H9 (cell line): Measurements from ENCODE around the gene SLCO3A1. TPM values are rescaled to one million over a fixed set of nuclear protein-coding genes. Genes with fewer than 3 reads are reported as not detected.

Source experiments
- DNase-seq: peaks from one replicate; pipeline ENCODE4 v3.0.0-alpha.2; 2017
- H2AFZ ChIP-seq: one replicate; pipeline ENCODE4 v1.6.1; 2013; ENCODE audit warnings: mild to moderate bottlenecking, low read length, control low read depth, moderate library complexity
- H2AK5ac ChIP-seq: 2 replicates; pipeline ENCODE4 v1.6.1; 2013; ENCODE audit warnings: low read length, control low read depth, mixed read lengths; ENCODE audit not compliant: insufficient read length
- H2BK120ac ChIP-seq: one replicate; pipeline ENCODE4 v1.6.1; 2013; ENCODE audit warnings: low read depth, mild to moderate bottlenecking, low read length, control low read depth, inconsistent platforms; ENCODE audit not compliant: poor library complexity, severe bottlenecking
- H2BK12ac ChIP-seq: 2 replicates; pipeline ENCODE4 v1.6.1; 2013; ENCODE audit warnings: low read length, control low read depth, mixed read lengths, low read depth; ENCODE audit not compliant: insufficient read length
- H2BK15ac ChIP-seq: 2 replicates; pipeline ENCODE4 v1.6.1; 2013; ENCODE audit warnings: low read depth, low read length, control low read depth
- H2BK20ac ChIP-seq: one replicate; pipeline ENCODE4 v1.6.1; 2013; ENCODE audit warnings: low read depth, mild to moderate bottlenecking, low read length, control low read depth, inconsistent platforms; ENCODE audit not compliant: poor library complexity, severe bottlenecking
- H2BK5ac ChIP-seq: 2 replicates; pipeline ENCODE4 v1.6.1; 2013; ENCODE audit warnings: low read length, control low read depth, mixed read lengths; ENCODE audit not compliant: insufficient read length
- H3K14ac ChIP-seq: 2 replicates; pipeline ENCODE4 v1.6.1; 2013; ENCODE audit warnings: low read length, control low read depth; ENCODE audit not compliant: insufficient read depth
- H3K18ac ChIP-seq: 2 replicates; pipeline ENCODE4 v1.6.1; 2013; ENCODE audit warnings: low read depth, mild to moderate bottlenecking, mixed read lengths, low read length, control low read depth; ENCODE audit not compliant: insufficient read length
- H3K23ac ChIP-seq: 2 replicates; pipeline ENCODE4 v1.6.1; 2013; ENCODE audit warnings: low read length, control low read depth, mixed read lengths, low read depth; ENCODE audit not compliant: insufficient read length
- H3K23me2 ChIP-seq: 2 replicates; pipeline ENCODE4 v1.6.1; 2013; ENCODE audit warnings: low read depth, mild to moderate bottlenecking, mixed read lengths, low read length, control low read depth; ENCODE audit not compliant: insufficient read length, poor library complexity, severe bottlenecking
- H3K27ac ChIP-seq: 2 replicates; pipeline ENCODE4 v1.5.1; 2013; ENCODE audit warnings: low read length, control low read depth, mixed read lengths, low read depth; ENCODE audit not compliant: insufficient read length
- H3K27me3 ChIP-seq: 2 replicates; pipeline ENCODE4 v1.6.1; 2013; ENCODE audit warnings: low read length, control low read depth, inconsistent platforms; ENCODE audit not compliant: insufficient read depth
- H3K4ac ChIP-seq: 2 replicates; pipeline ENCODE4 v1.6.1; 2013; ENCODE audit warnings: low read depth, mild to moderate bottlenecking, control low read depth, inconsistent platforms, low read length, moderate library complexity
- H3K4me1 ChIP-seq: 2 replicates; pipeline ENCODE4 v1.6.1; 2013; ENCODE audit warnings: low read length, control low read depth, inconsistent platforms; ENCODE audit not compliant: insufficient read depth
- H3K4me2 ChIP-seq: 2 replicates; pipeline ENCODE4 v1.6.1; 2013; ENCODE audit warnings: low read length, control low read depth, mixed read lengths; ENCODE audit not compliant: insufficient read length, insufficient read depth
- H3K56ac ChIP-seq: 2 replicates; pipeline ENCODE4 v1.6.1; 2013; ENCODE audit warnings: low read depth, mild to moderate bottlenecking, mixed read lengths, low read length, control low read depth; ENCODE audit not compliant: insufficient read length
- H3K79me1 ChIP-seq: 2 replicates; pipeline ENCODE4 v1.6.1; 2013; ENCODE audit warnings: low read depth, mild to moderate bottlenecking, moderate library complexity, low read length, control low read depth, inconsistent platforms; ENCODE audit not compliant: insufficient read depth, poor library complexity, severe bottlenecking
- H3K79me2 ChIP-seq: 2 replicates; pipeline ENCODE4 v1.6.1; 2013; ENCODE audit warnings: low read length, control low read depth, inconsistent platforms; ENCODE audit not compliant: insufficient read depth
- H3K9ac ChIP-seq: 2 replicates; pipeline ENCODE4 v1.6.1; 2013; ENCODE audit warnings: low read length, control low read depth, mixed read lengths; ENCODE audit not compliant: insufficient read length; ENCODE audit errors: extremely low read depth
- H3K9me3 ChIP-seq: one replicate; pipeline ENCODE4 v1.6.1; 2013; ENCODE audit warnings: low read depth, low read length, inconsistent platforms; ENCODE audit not compliant: control insufficient read depth
- H3T11ph ChIP-seq: one replicate; pipeline ENCODE4 v1.6.1; 2013; ENCODE audit warnings: mild to moderate bottlenecking, low read length, control low read depth, inconsistent platforms
- H4K20me1 ChIP-seq: one replicate; pipeline ENCODE4 v1.6.1; 2013; ENCODE audit not compliant: control insufficient read depth, insufficient read length, insufficient read depth
- H4K5ac ChIP-seq: 2 replicates; pipeline ENCODE4 v1.6.1; 2013; ENCODE audit warnings: low read depth, mild to moderate bottlenecking, mixed read lengths, low read length, control low read depth; ENCODE audit not compliant: insufficient read length
- H4K8ac ChIP-seq: replicated peaks from 2 replicates; pipeline ENCODE4 v1.6.1; 2013; ENCODE audit warnings: low read length, control low read depth, mixed read lengths, low read depth; ENCODE audit not compliant: insufficient read length
- H4K91ac ChIP-seq: 2 replicates; pipeline ENCODE4 v1.6.1; 2013; ENCODE audit warnings: low read depth, mild to moderate bottlenecking, moderate library complexity, mixed read lengths, low read length, control low read depth; ENCODE audit not compliant: insufficient read length
- H3K27ac Mint-ChIP-seq, 3 experiments: 2 replicates in 2 of 3; 3 replicates in 1 of 3; pipeline ENCODE4 v1.8.0; 2020 to 2021; ENCODE audit warnings: mixed read lengths in 3 of 3, mild to moderate bottlenecking in 1 of 3, moderate library complexity in 1 of 3
- H3K27me3 Mint-ChIP-seq: 2 replicates; pipeline ENCODE4 v1.8.0; 2021; ENCODE audit warnings: low read depth, mild to moderate bottlenecking, moderate library complexity, mixed read lengths
- H3K36me3 Mint-ChIP-seq, 3 experiments: 2 replicates in 2 of 3; 3 replicates in 1 of 3; pipeline ENCODE4 v1.8.0; 2020 to 2021; ENCODE audit warnings: low read depth in 3 of 3, mixed read lengths in 3 of 3; ENCODE audit not compliant: insufficient read depth in 1 of 3
- H3K4me1 Mint-ChIP-seq, 2 experiments: 2 replicates each; pipeline ENCODE4 v1.8.0; 2020; ENCODE audit warnings: mixed read lengths in 2 of 2
- H3K4me3 Mint-ChIP-seq, 2 experiments: 2 replicates in 1 of 2; 3 replicates in 1 of 2; pipeline ENCODE4 v1.8.0; 2020 to 2021; ENCODE audit warnings: mild to moderate bottlenecking in 2 of 2, mixed read lengths in 2 of 2, moderate library complexity in 1 of 2
- H3K9me3 Mint-ChIP-seq, 2 experiments: 2 replicates in 1 of 2; 3 replicates in 1 of 2; pipeline ENCODE4 v1.8.0; 2020; ENCODE audit warnings: mild to moderate bottlenecking in 2 of 2, mixed read lengths in 2 of 2, moderate library complexity in 1 of 2
- WGBS: extraction: QIAGEN DNeasy Blood & Tissue Kit; methylation state at CpG from one replicate; pipeline ENCODE4 v1.1.7; 2013; ENCODE audit warnings: missing lambda C conversion rate, low lambda C conversion rate, mixed read lengths; ENCODE audit not compliant: insufficient read length; ENCODE audit errors: extremely low coverage; 5-methylcytosine and 5-hydroxymethylcytosine counted together
- total RNA-seq: library from RNA; stranded (reverse); gene quantifications from 2 replicates; pipeline ENCODE4 v1.2.1, GENCODE V29; 2021
- TF ChIP-seq, protein P1 (sequence below): fragments of 200-600 bp; sonication (generic); conservative IDR thresholded peaks from 3 replicates; pipeline ENCODE4 v1.8.0; 2021; ENCODE audit warnings: antibody characterized with exemption, mild to moderate bottlenecking

Gene SLCO3A1
- total RNA-seq, 1 experiment from 2014 or later = 9.4 TPM

- H3K4me1 ChIP-seq = peaks cover 6% of the 10 kb centered on the region
- no peak overlapping the region for H2BK15ac ChIP-seq
- no peak overlapping the region for H3K14ac ChIP-seq
- no peaks in the 10 kb centered on the region for H3K9me3 ChIP-seq
- no peak overlapping the region for H3K4ac ChIP-seq
- no peak overlapping the region for H2BK20ac ChIP-seq
- no peak overlapping the region for H3K56ac ChIP-seq
- no peak overlapping the region for H3K4me3 Mint-ChIP-seq
- no peak overlapping the region for H4K5ac ChIP-seq
- H3K23me2 ChIP-seq = no peaks in the 10 kb centered on the region
- H3K9ac ChIP-seq = no peak overlapping the region
- H3K18ac ChIP-seq = no peak overlapping the region
- H3K23ac ChIP-seq = no peak overlapping the region
- H3T11ph ChIP-seq = no peak overlapping the region
- H3K4me1 Mint-ChIP-seq = peaks cover 51 to 56% of the 10 kb centered on the region in 2 experiments
- no peak for DNase-seq
- H4K8ac ChIP-seq = no peak overlapping the region
- H2BK12ac ChIP-seq = no peak overlapping the region
- H3K27ac Mint-ChIP-seq = no peak overlapping the region
- WGBS = no CpG with 5 or more reads among the region's 2 CpGs
- no peak overlapping the region for H3K27ac ChIP-seq
- H2BK120ac ChIP-seq = no peak overlapping the region
- H3K4me2 ChIP-seq = no peak overlapping the region
- peaks cover 7 to 16% of the 10 kb centered on the region in 2 experiments; a peak in 4 of 5 replicates for H3K9me3 Mint-ChIP-seq
- H3K79me2 ChIP-seq = no peaks in the 10 kb centered on the region
- no peak overlapping the region for H2BK5ac ChIP-seq
- H3K36me3 Mint-ChIP-seq = peaks cover 22 to 24% (median 23%) of the 10 kb centered on the region in 3 experiments
- peak overlapping the region; percentile 16 for H4K91ac ChIP-seq
- H2AK5ac ChIP-seq = no peak overlapping the region
- H4K20me1 ChIP-seq = no peaks in the 10 kb centered on the region
- H3K27me3 ChIP-seq = no peaks in the 10 kb centered on the region
- TF ChIP-seq, protein P1, sequence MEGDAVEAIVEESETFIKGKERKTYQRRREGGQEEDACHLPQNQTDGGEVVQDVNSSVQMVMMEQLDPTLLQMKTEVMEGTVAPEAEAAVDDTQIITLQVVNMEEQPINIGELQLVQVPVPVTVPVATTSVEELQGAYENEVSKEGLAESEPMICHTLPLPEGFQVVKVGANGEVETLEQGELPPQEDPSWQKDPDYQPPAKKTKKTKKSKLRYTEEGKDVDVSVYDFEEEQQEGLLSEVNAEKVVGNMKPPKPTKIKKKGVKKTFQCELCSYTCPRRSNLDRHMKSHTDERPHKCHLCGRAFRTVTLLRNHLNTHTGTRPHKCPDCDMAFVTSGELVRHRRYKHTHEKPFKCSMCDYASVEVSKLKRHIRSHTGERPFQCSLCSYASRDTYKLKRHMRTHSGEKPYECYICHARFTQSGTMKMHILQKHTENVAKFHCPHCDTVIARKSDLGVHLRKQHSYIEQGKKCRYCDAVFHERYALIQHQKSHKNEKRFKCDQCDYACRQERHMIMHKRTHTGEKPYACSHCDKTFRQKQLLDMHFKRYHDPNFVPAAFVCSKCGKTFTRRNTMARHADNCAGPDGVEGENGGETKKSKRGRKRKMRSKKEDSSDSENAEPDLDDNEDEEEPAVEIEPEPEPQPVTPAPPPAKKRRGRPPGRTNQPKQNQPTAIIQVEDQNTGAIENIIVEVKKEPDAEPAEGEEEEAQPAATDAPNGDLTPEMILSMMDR = no peak
- no peaks in the 10 kb centered on the region for H3K79me1 ChIP-seq
- H3K27me3 Mint-ChIP-seq = no peaks in the 10 kb centered on the region; the same call in 1 of the 2 replicates
- no peak overlapping the region for H2AFZ ChIP-seq
Measured at GRCh38 chr15:92122259-92122658, 268.8 kb downstream of the SLCO3A1 start.
